Measurements from ENCODE around the gene EIF3F.

EIF3F gene

DNA sequence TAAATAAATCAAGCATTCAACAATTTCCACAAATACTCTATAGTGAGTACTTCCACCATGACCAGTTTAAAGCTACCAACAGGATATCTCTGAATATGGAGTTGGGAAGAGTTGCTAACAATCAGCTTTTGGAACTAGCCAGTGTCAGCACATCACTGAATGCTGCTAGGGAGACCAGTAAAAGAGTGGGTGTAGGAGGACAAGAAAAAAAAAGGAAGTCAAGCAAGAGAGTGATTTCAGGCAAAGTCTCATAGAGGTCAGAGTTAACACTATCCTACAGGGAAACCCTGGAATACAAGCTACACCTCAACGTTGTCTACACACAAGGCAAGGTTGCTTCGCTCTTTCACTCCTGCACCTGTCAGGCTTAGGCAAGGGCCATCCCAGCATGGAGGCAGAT is 24.2 kb downstream of the EIF3F start:
- Histone ChIP-seq H3K79me2 (ENCODE audit: insufficient read depth, low read length) (no peaks in the 10 kb centered on the region), H3K36me3 (ENCODE audit: insufficient read depth, low read length) (no peaks in the 10 kb centered on the region), H3K4me3 (ENCODE audit: low read depth in 1 of 2, low read length in 2 of 2) (no peak overlapping the region), H4K20me1 (ENCODE audit: insufficient read depth, low read length) (no peaks in the 10 kb centered on the region), H3K9ac (ENCODE audit: low read depth, low read length) (no peak overlapping the region), H2AFZ (ENCODE audit: low read depth, low read length) (no peak overlapping the region), H3K4me1 (ENCODE audit: insufficient read depth, low read length) (no peaks in the 10 kb centered on the region), H3K9me3 (ENCODE audit: insufficient read depth, low read length, severe bottlenecking) (no peaks in the 10 kb centered on the region), H3K4me2 (ENCODE audit: insufficient read depth, low read length) (no peak overlapping the region), H3K27ac (ENCODE audit: low read length) (no peak overlapping the region), H3K27me3 (ENCODE audit: insufficient read depth, low read length, poor library complexity) (peaks cover 2% of the 10 kb centered on the region)
- no peak for DNase-seq
- no peak for ATAC-seq (ENCODE audit: insufficient read depth, low read depth)
- TF ChIP-seq EZH2 (IDR thresholded peaks at IDR 0.05; ENCODE audit: borderline replicate concordance, low read depth, low read length, severe bottlenecking): no peak
- TF ChIP-seq, protein P1, sequence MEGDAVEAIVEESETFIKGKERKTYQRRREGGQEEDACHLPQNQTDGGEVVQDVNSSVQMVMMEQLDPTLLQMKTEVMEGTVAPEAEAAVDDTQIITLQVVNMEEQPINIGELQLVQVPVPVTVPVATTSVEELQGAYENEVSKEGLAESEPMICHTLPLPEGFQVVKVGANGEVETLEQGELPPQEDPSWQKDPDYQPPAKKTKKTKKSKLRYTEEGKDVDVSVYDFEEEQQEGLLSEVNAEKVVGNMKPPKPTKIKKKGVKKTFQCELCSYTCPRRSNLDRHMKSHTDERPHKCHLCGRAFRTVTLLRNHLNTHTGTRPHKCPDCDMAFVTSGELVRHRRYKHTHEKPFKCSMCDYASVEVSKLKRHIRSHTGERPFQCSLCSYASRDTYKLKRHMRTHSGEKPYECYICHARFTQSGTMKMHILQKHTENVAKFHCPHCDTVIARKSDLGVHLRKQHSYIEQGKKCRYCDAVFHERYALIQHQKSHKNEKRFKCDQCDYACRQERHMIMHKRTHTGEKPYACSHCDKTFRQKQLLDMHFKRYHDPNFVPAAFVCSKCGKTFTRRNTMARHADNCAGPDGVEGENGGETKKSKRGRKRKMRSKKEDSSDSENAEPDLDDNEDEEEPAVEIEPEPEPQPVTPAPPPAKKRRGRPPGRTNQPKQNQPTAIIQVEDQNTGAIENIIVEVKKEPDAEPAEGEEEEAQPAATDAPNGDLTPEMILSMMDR (IDR thresholded peaks at IDR 0.05; ENCODE audit: borderline replicate concordance, extremely low read depth, low read length, poor library complexity, severe bottlenecking): no peak

DNA sequence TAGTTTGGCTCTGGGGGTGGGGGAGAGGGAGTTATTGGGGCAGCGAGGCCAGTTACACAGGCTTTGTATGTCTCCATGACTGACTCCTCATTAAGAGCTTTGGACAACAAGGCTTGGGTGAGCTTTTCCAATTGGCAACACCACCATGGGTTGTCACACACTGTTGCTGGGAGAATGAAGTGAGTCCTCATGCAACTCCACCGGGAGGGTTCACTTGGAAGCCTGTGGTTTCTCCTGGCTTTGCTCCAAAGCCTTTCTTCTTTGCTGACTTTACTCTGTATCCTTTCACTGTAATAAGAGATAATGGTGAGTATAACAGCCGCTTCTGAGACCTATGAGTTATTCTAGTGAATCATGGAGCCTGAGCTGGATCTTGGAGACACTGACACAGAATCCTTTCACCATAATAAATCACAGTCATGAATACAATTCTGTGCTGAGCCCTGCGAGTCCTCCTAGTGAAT is 24.9 kb downstream of the EIF3F start:
- Histone ChIP-seq H4K20me1 (ENCODE audit: insufficient read depth, low read length) (no peaks in the 10 kb centered on the region), H3K4me2 (ENCODE audit: insufficient read depth, low read length) (no peak overlapping the region), H3K4me1 (ENCODE audit: insufficient read depth, low read length) (no peaks in the 10 kb centered on the region), H3K27ac (ENCODE audit: low read length) (no peak overlapping the region), H3K79me2 (ENCODE audit: insufficient read depth, low read length) (no peaks in the 10 kb centered on the region), H3K27me3 (ENCODE audit: insufficient read depth, low read length, poor library complexity) (peaks cover 5% of the 10 kb centered on the region), H3K9me3 (ENCODE audit: insufficient read depth, low read length, severe bottlenecking) (no peaks in the 10 kb centered on the region), H2AFZ (ENCODE audit: low read depth, low read length) (no peak overlapping the region), H3K9ac (ENCODE audit: low read depth, low read length) (no peak overlapping the region), H3K4me3 (ENCODE audit: low read depth in 1 of 2, low read length in 2 of 2) (no peak overlapping the region), H3K36me3 (ENCODE audit: insufficient read depth, low read length) (no peaks in the 10 kb centered on the region)
- ATAC-seq (ENCODE audit: insufficient read depth, low read depth): no peak
- DNase-seq: no peak
- TF ChIP-seq, protein P1 (IDR thresholded peaks at IDR 0.05; ENCODE audit: borderline replicate concordance, extremely low read depth, low read length, poor library complexity, severe bottlenecking): no peak
- no peak for TF ChIP-seq EZH2 (IDR thresholded peaks at IDR 0.05; ENCODE audit: borderline replicate concordance, low read depth, low read length, severe bottlenecking)

DNA sequence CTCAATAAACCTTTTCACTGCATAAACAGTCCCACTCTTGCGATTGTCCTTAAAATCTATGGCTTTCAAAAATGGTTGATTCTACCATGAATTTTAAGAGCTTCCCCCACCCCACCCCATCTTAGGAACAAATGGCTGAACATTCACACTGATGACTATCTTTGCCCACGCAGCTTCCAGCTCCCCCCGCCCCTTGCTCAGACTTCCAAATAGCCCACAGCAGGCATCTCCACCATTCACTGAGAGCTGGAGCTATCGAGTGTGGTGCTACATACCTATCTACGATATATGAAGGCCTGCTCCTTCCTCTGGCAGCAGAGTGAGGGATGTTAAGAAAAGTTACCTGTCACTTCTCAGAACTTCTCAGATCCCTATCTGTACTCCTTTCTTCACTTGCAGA is 26.7 kb downstream of the EIF3F start:
- DNase-seq (no peak), ATAC-seq (ENCODE audit: insufficient read depth, low read depth) (no peak)
- Histone ChIP-seq H3K9ac (ENCODE audit: low read depth, low read length) (no peak overlapping the region), H3K9me3 (ENCODE audit: insufficient read depth, low read length, severe bottlenecking) (no peaks in the 10 kb centered on the region), H3K4me3 (ENCODE audit: low read depth in 1 of 2, low read length in 2 of 2) (no peak overlapping the region), H2AFZ (ENCODE audit: low read depth, low read length) (no peak overlapping the region), H3K36me3 (ENCODE audit: insufficient read depth, low read length) (no peaks in the 10 kb centered on the region), H3K27ac (ENCODE audit: low read length) (no peak overlapping the region), H3K4me1 (ENCODE audit: insufficient read depth, low read length) (no peaks in the 10 kb centered on the region), H3K27me3 (ENCODE audit: insufficient read depth, low read length, poor library complexity) (peaks cover 5% of the 10 kb centered on the region), H4K20me1 (ENCODE audit: insufficient read depth, low read length) (no peaks in the 10 kb centered on the region), H3K4me2 (ENCODE audit: insufficient read depth, low read length) (no peak overlapping the region), H3K79me2 (ENCODE audit: insufficient read depth, low read length) (no peaks in the 10 kb centered on the region)
- TF ChIP-seq, protein P1 (IDR thresholded peaks at IDR 0.05; ENCODE audit: borderline replicate concordance, extremely low read depth, low read length, poor library complexity, severe bottlenecking): no peak
- TF ChIP-seq EZH2 (IDR thresholded peaks at IDR 0.05; ENCODE audit: borderline replicate concordance, low read depth, low read length, severe bottlenecking): no peak

DNA sequence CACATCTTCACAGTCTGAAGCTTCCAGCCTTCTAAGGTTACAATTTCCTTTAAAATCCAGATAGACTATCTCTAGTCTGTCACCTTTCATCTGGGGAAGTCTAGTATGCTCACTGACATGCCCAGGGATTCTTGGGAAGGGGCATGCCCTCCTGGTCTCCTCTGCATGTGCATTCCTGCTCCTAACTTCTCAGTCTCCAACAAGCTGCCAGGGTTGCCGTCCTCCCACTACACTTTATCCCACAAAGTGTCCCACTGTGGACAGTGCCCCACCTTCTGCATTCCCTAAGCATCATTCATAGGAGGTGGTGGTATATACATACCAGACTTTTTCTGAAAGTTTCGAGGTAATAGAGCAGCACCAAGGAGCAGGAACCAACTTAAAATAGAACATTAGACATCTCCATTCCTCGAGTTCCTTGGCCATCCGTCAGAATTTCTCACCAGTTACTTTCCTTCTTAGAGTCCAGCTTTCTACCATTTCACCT is 28.7 kb downstream of the EIF3F start:
- Histone ChIP-seq H3K36me3 (ENCODE audit: insufficient read depth, low read length) (no peaks in the 10 kb centered on the region), H3K4me3 (ENCODE audit: low read depth in 1 of 2, low read length in 2 of 2) (no peak overlapping the region), H3K4me2 (ENCODE audit: insufficient read depth, low read length) (no peak overlapping the region), H3K27me3 (ENCODE audit: insufficient read depth, low read length, poor library complexity) (peaks cover 5% of the 10 kb centered on the region), H3K27ac (ENCODE audit: low read length) (no peak overlapping the region), H3K4me1 (ENCODE audit: insufficient read depth, low read length) (no peaks in the 10 kb centered on the region), H3K9ac (ENCODE audit: low read depth, low read length) (no peak overlapping the region), H2AFZ (ENCODE audit: low read depth, low read length) (no peak overlapping the region), H3K79me2 (ENCODE audit: insufficient read depth, low read length) (no peaks in the 10 kb centered on the region), H3K9me3 (ENCODE audit: insufficient read depth, low read length, severe bottlenecking) (no peaks in the 10 kb centered on the region), H4K20me1 (ENCODE audit: insufficient read depth, low read length) (no peaks in the 10 kb centered on the region)
- TF ChIP-seq, protein P1 (IDR thresholded peaks at IDR 0.05; ENCODE audit: borderline replicate concordance, extremely low read depth, low read length, poor library complexity, severe bottlenecking): no peak
- TF ChIP-seq EZH2 (IDR thresholded peaks at IDR 0.05; ENCODE audit: borderline replicate concordance, low read depth, low read length, severe bottlenecking): no peak
- no peak for DNase-seq
- ATAC-seq (ENCODE audit: insufficient read depth, low read depth): no peak

All from DND-41 (cell line).